ENCODE measurements around the gene SRL. TPM values are rescaled to one million over a fixed set of nuclear protein-coding genes. Genes with fewer than 3 reads are reported as not detected.

SRL gene
- total and polyA plus RNA-seq, 2 of the 4 experiments (the other 2 are of a cell fraction): under 0.01 to 0.14 TPM

DNA sequence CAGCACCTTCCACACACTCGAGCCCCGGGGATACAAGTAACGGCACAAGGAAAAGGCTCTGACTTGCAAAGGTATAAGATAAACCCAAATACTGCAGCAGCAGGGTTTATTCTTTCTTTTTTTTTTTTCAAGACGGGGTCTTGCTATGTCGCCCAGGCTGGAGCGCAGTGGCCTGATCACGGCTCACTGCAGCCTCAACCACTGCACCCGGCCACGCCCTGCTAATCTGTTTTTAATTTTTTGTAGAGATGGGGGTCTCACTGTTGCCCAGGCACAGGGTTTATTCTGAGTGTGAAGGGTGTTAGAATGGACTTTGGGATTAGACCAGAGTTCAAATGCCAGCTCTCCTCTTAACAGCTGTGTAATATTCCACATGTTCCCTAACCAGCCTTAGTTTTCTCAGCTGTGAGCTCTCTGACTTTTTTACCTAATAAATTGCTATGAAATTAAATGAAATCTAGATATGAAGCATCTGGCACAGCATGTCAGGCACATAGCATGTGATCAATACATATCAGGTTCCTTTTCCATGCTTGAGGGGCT, 63.3 kb downstream of the SRL start:
- in situ Hi-C loops (cut with MboI; ENCODE audit: low sequenced_read_pairs): no loop called here
- no TSS peak for BruUV-seq (replicated peaks)

More for the DNA sequence above, 63.3 kb downstream of the SRL start:
- Histone ChIP-seq H3K9me1 (ENCODE audit: insufficient read depth, low read length) (peaks cover 4% of the 10 kb centered on the region; the same call in 1 of the 2 replicates), H3K4me3 (ENCODE audit: insufficient read depth, low read depth, low read length) (no peak overlapping the region), H3K4ac (ENCODE audit: low read depth, low read length) (no peak overlapping the region; the same call in 1 of the 2 replicates), H3K36me3 (ENCODE audit: control insufficient read depth, insufficient read depth, low read length) (no peaks in the 10 kb centered on the region), H4K20me1 (ENCODE audit: insufficient read depth, low read length) (no peaks in the 10 kb centered on the region; the same call in 1 of the 2 replicates), H2AK9ac (replicated peaks; ENCODE audit: low read depth, low read length, poor library complexity) (no peak overlapping the region), H3K4me2 (ENCODE audit: low read depth, low read length) (no peak overlapping the region), H2BK20ac (ENCODE audit: low read depth, low read length) (no peak overlapping the region), H3K27me3 (ENCODE audit: control insufficient read depth, insufficient read depth, low read length) (no peaks in the 10 kb centered on the region), H2AFZ (replicated peaks; ENCODE audit: low read length, poor library complexity) (no peak overlapping the region), H3K23ac (ENCODE audit: low read depth, low read length) (no peak overlapping the region), H2AK5ac (ENCODE audit: low read depth, low read length) (peak overlapping the region; percentile 57; the same call in 1 of the 2 replicates), H4K8ac (ENCODE audit: low read depth in 2 of 2, low read length in 2 of 2) (0 out of 4 replicates have a peak overlapping the region, but pooled peaks of 1 of the 2 experiments have one; percentile 1), H3K14ac (replicated peaks; ENCODE audit: low read depth, low read length) (no peak overlapping the region), H3K79me1 (ENCODE audit: low read depth in 1 of 2, low read length in 2 of 2) (no peaks in the 10 kb centered on the region), H2BK120ac (ENCODE audit: low read depth, low read length) (no peak overlapping the region), H3K18ac (ENCODE audit: low read depth, low read length) (no peak overlapping the region), H3K56ac (ENCODE audit: extremely low read depth, insufficient read depth, low read length) (no peak overlapping the region), H3K27ac (ENCODE audit: insufficient read depth, low read length) (no peak overlapping the region), H4K91ac (ENCODE audit: insufficient read depth, low read depth, low read length) (no peak overlapping the region), H4K5ac (ENCODE audit: low read depth, low read length) (no peak overlapping the region), H3K9ac (ENCODE audit: low read depth, low read length) (no peak overlapping the region), H3K9me3 (ENCODE audit: control insufficient read depth, insufficient read depth, low read length) (no peaks in the 10 kb centered on the region), H2BK5ac (ENCODE audit: low read depth, low read length, poor library complexity, severe bottlenecking) (no peak overlapping the region), H3K4me1 (ENCODE audit: control insufficient read depth, insufficient read depth, low read length) (peaks cover 14% of the 10 kb centered on the region), H2BK15ac (ENCODE audit: low read depth, low read length) (no peak overlapping the region)
- WGBS, 2 experiments (ENCODE audit: extremely low coverage in 2 of 2, insufficient read length in 1 of 2): no CpG with 5 or more reads among the region's 9 CpGs
- ChIA-PET CTCF (no interaction called here), POLR2A (ENCODE audit: unreplicated experiment) (no interaction called here)
- intact Hi-C loops (cut with micrococcal nuclease) (loop anchor here (10.0 kb wide), 1 partner anchor 194 kb away; no protein-coding TSS in a partner anchor), dilution Hi-C loops (cut with HindIII; ENCODE audit: low sequenced_read_pairs, unreplicated experiment) (no loop called here)
- no peak for TF ChIP-seq MAFK (IDR thresholded peaks at IDR 0.05; ENCODE audit: low read depth, low read length)
- TF ChIP-seq RFX5 (IDR thresholded peaks at IDR 0.05; ENCODE audit: low read depth, low read length): no peak
- TF ChIP-seq CTCF (conservative IDR thresholded peaks at IDR 0.05; ENCODE audit: low read depth, low read length): no peak
- TF ChIP-seq RAD21 (IDR thresholded peaks at IDR 0.05; ENCODE audit: low read length): no peak
- no peak for TF ChIP-seq MXI1 (IDR thresholded peaks at IDR 0.05; ENCODE audit: borderline replicate concordance, low read depth, low read length)
- TF ChIP-seq CHD1 (IDR thresholded peaks at IDR 0.05; ENCODE audit: low read depth, low read length): no peak
- TF ChIP-seq SMC3 (IDR thresholded peaks at IDR 0.05; ENCODE audit: low read depth, low read length): no peak
- TF ChIP-seq NFE2L2 (IDR thresholded peaks at IDR 0.05; ENCODE audit: low read depth, low read length): no peak
- no peak for TF ChIP-seq CEBPB (IDR thresholded peaks at IDR 0.05; ENCODE audit: low read depth, low read length)
- TF ChIP-seq USF2 (IDR thresholded peaks at IDR 0.05; ENCODE audit: low read depth, low read length): no peak
- no peak for TF ChIP-seq FOS (IDR thresholded peaks at IDR 0.05; ENCODE audit: low read depth, low read length)
- TF ChIP-seq, protein P1, sequence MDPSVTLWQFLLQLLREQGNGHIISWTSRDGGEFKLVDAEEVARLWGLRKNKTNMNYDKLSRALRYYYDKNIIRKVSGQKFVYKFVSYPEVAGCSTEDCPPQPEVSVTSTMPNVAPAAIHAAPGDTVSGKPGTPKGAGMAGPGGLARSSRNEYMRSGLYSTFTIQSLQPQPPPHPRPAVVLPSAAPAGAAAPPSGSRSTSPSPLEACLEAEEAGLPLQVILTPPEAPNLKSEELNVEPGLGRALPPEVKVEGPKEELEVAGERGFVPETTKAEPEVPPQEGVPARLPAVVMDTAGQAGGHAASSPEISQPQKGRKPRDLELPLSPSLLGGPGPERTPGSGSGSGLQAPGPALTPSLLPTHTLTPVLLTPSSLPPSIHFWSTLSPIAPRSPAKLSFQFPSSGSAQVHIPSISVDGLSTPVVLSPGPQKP (IDR thresholded peaks at IDR 0.05; ENCODE audit: borderline replicate concordance, low read depth, low read length): no peak
- no peak for TF ChIP-seq MAZ (IDR thresholded peaks at IDR 0.05; ENCODE audit: borderline replicate concordance, low read depth, low read length)
- TF ChIP-seq RCOR1 (IDR thresholded peaks at IDR 0.05; ENCODE audit: insufficient replicate concordance, low read length): no peak
- TF ChIP-seq BHLHE40 (IDR thresholded peaks at IDR 0.05; ENCODE audit: low read depth, low read length): no peak
- TF ChIP-seq POLR2A (IDR thresholded peaks at IDR 0.05; ENCODE audit: low read depth, low read length): no peak
- ATAC-seq (ENCODE audit: low read depth): no peak
- DNase-seq: no peak
